SK-N-SH treated with all-trans-retinoic acid at 6 μM for 48 hours (cell line): ENCODE results near the gene PRKCB.

Source experiments
- GLIS3 ChIP-seq: fragments of 250-450 bp; sonication (Bioruptor Pico); IDR thresholded peaks from 2 replicates; pipeline ENCODE4 v1.5.0; 2020; ENCODE audit warnings: mild to moderate bottlenecking, moderate library complexity
- ISL1 ChIP-seq: fragments of 250-450 bp; sonication (Bioruptor Pico); IDR thresholded peaks from 2 replicates; pipeline ENCODE4 v2.1.2; 2022; ENCODE audit warnings: mild to moderate bottlenecking, moderate library complexity
- TCF4 ChIP-seq: fragments of 250-450 bp; sonication (Bioruptor Pico); IDR thresholded peaks from 2 replicates; pipeline ENCODE4 v1.8.0; 2021; ENCODE audit warnings: mild to moderate bottlenecking, moderate library complexity, borderline replicate concordance
- ZFP3 ChIP-seq: fragments of 250-450 bp; sonication (Bioruptor Pico); IDR thresholded peaks from 2 replicates; pipeline ENCODE4 v1.5.0; 2020; ENCODE audit warnings: mild to moderate bottlenecking, moderate library complexity
- ZNF70 ChIP-seq: fragments of 450-650 bp; formaldehyde crosslinking; IDR thresholded peaks from 2 replicates; pipeline ENCODE4 v1.5.0; 2020; ENCODE audit warnings: mild to moderate bottlenecking, moderate library complexity
- TF ChIP-seq, protein P1 (sequence below): fragments of 250-450 bp; sonication (Bioruptor Pico); IDR thresholded peaks from 2 replicates; pipeline ENCODE4 v1.8.0; 2020; ENCODE audit warnings: mild to moderate bottlenecking, moderate library complexity, borderline replicate concordance

DNA sequence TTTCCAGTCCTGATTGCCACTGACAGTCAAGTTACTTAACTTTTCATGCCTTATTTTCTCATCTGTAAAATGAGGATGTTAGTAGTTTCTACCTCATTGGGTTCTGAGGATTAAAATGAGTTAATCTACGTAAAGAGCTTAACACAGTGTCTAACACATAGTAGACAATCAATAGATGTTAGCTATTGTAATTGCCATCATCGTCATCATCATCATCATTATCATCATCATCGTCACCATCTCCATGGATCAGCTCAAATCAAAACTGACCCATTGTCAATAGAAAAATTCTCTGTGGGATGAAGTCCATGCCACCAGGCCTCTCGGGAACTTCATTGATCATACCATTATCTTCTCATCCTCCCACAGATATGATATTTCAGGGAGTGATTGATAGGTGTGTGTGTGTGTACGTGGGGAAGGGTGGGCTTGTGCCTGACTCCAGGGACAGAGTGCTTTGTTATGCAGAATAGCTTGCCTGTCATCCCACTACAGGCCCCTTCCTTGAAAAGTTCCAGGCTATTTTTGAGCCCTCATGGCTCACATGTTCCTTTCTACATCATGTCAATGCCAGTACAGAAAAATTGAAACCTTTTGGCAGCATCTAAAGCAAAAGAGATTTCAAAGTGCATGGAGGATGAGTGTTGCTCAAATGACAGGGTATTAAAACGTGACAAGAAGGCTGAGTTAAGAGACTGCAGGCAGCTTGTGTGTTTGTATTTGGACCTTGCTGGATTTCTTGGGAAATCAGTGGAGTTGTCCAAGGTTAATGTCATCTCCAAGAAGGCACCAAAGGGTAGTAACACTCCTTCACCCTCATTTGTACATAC is 133.9 kb downstream of the PRKCB start:
- TF ChIP-seq GLIS3 (CRISPR knock-in tag) (no peak), ISL1 (CRISPR knock-in tag) (no peak), ZFP3 (CRISPR knock-in tag) (no peak), TCF4 (CRISPR knock-in tag) (no peak), ZNF70 (CRISPR knock-in tag) (no peak)
- TF ChIP-seq, protein P1, sequence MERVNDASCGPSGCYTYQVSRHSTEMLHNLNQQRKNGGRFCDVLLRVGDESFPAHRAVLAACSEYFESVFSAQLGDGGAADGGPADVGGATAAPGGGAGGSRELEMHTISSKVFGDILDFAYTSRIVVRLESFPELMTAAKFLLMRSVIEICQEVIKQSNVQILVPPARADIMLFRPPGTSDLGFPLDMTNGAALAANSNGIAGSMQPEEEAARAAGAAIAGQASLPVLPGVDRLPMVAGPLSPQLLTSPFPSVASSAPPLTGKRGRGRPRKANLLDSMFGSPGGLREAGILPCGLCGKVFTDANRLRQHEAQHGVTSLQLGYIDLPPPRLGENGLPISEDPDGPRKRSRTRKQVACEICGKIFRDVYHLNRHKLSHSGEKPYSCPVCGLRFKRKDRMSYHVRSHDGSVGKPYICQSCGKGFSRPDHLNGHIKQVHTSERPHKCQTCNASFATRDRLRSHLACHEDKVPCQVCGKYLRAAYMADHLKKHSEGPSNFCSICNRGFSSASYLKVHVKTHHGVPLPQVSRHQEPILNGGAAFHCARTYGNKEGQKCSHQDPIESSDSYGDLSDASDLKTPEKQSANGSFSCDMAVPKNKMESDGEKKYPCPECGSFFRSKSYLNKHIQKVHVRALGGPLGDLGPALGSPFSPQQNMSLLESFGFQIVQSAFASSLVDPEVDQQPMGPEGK (CRISPR knock-in tag) = no peak
